Measurements from ENCODE around the gene ZNF281. TPM values are rescaled to one million over a fixed set of nuclear protein-coding genes. Genes with fewer than 3 reads are reported as not detected.
A peak's percentile ranks its signal among the peaks of the same experiment; 100 is the strongest.
"Not testable (repeated sequence)": the region's sequence is repeated elsewhere in the genome, so short reads cannot be mapped to it uniquely, and the experiment has no call there.

The ZNF281 gene
- total and polyA plus RNA-seq, 4 donors, result 4.9 to 18.4 (median 13.1) TPM

- Histone ChIP-seq H3K27ac (ENCODE audit: low read depth in 1 of 2, low read length in 2 of 2) (peak overlapping the region in 1 of 2 donors; percentile 48), H3K27me3 (ENCODE audit: control insufficient read depth in 4 of 4, insufficient read depth in 4 of 4, low read length in 3 of 4) (no peaks in the 10 kb centered on the region), H3K9me3 (ENCODE audit: control insufficient read depth in 4 of 4, low read length in 3 of 4) (no peaks in the 10 kb centered on the region), H3K4me3 (ENCODE audit: low read depth in 1 of 3, low read length in 3 of 3) (no peak overlapping the region), H3K4me1 (ENCODE audit: control insufficient read depth in 4 of 4, insufficient read depth in 4 of 4, low read length in 3 of 4) (peaks cover 3 to 25% (median 13%) of the 10 kb centered on the region in 4 donors), H3K36me3 (ENCODE audit: control insufficient read depth in 4 of 4, insufficient read depth in 3 of 4, low read depth in 1 of 4, low read length in 3 of 4) (no peaks in the 10 kb centered on the region), H3K9ac (ENCODE audit: low read depth in 1 of 2, low read length in 2 of 2) (no peak overlapping the region)
- WGBS, result 96% methylated on average over 4 of the region's 4 CpGs
- TF ChIP-seq NR2F2 (IDR thresholded peaks at IDR 0.05), result no peak
- TF ChIP-seq JUND (IDR thresholded peaks at IDR 0.05), result no peak
- TF ChIP-seq GABPA (IDR thresholded peaks at IDR 0.05 in 1 of 2, conservative IDR thresholded peaks at IDR 0.05 in 1 of 2), result no peak
- TF ChIP-seq HNF4A (conservative IDR thresholded peaks at IDR 0.05), result no peak
- DNase-seq (ENCODE audit: low spot score), result no peak
These were observed 4.8 kb upstream of the ZNF281 start for GRCh38 chr1:200414657-200415056.

- not testable (repeated sequence) for H3K9ac ChIP-seq (ENCODE audit: low read depth in 1 of 2, low read length in 2 of 2); H3K36me3 ChIP-seq (ENCODE audit: control insufficient read depth in 4 of 4, insufficient read depth in 3 of 4, low read depth in 1 of 4, low read length in 3 of 4); H3K9me3 ChIP-seq (ENCODE audit: control insufficient read depth in 4 of 4, low read length in 3 of 4); H3K27me3 ChIP-seq (ENCODE audit: control insufficient read depth in 4 of 4, insufficient read depth in 4 of 4, low read length in 3 of 4); DNase-seq (ENCODE audit: low spot score); H3K4me3 ChIP-seq (ENCODE audit: low read depth in 1 of 3, low read length in 3 of 3)
- peaks cover 4 to 28% (median 16%) of the 10 kb centered on the region in 4 donors for H3K4me1 ChIP-seq (ENCODE audit: control insufficient read depth in 4 of 4, insufficient read depth in 4 of 4, low read length in 3 of 4)
- peak overlapping the region in 1 of 2 donors; percentile 38 for H3K27ac ChIP-seq (ENCODE audit: low read depth in 1 of 2, low read length in 2 of 2)
- peak in 1 of 2 donors; percentile 11 for TF ChIP-seq RAD21 (IDR thresholded peaks at IDR 0.05)
- TF ChIP-seq RXRA (IDR thresholded peaks at IDR 0.05), result peak; percentile 24 to 62
- peak in 1 of 2 donors; percentile 29 for TF ChIP-seq HNF4A (conservative IDR thresholded peaks at IDR 0.05)
- 29% methylated on average over 11 of the region's 11 CpGs for WGBS
These were observed 3.9 kb upstream of the ZNF281 start for GRCh38 chr1:200413766-200414165.

- no peaks in the 10 kb centered on the region for H3K9me3 ChIP-seq (ENCODE audit: control insufficient read depth in 4 of 4, low read length in 3 of 4)
- H3K27me3 ChIP-seq (ENCODE audit: control insufficient read depth in 4 of 4, insufficient read depth in 4 of 4, low read length in 3 of 4), result no peaks in the 10 kb centered on the region
- peak; percentile 36 for DNase-seq (ENCODE audit: low spot score)
- H3K9ac ChIP-seq (ENCODE audit: low read depth in 1 of 2, low read length in 2 of 2), result peak overlapping the region; percentile 76 to 83
- H3K4me1 ChIP-seq (ENCODE audit: control insufficient read depth in 4 of 4, insufficient read depth in 4 of 4, low read length in 3 of 4), result peaks cover 8 to 50% (median 36%) of the 10 kb centered on the region in 4 donors
- peak overlapping the region; percentile 66 to 87 (median 87) for H3K4me3 ChIP-seq (ENCODE audit: low read depth in 1 of 3, low read length in 3 of 3)
- H3K36me3 ChIP-seq (ENCODE audit: control insufficient read depth in 4 of 4, insufficient read depth in 3 of 4, low read depth in 1 of 4, low read length in 3 of 4), result peaks cover 0 to 3% (median under 1%) of the 10 kb centered on the region in 4 donors
- TF ChIP-seq ZBTB33 (IDR thresholded peaks at IDR 0.05) (no peak), ATF3 (IDR thresholded peaks at IDR 0.05) (no peak), SP1 (IDR thresholded peaks at IDR 0.05) (peak; percentile 49), FOXA2 (IDR thresholded peaks at IDR 0.05) (no peak), MAX (IDR thresholded peaks at IDR 0.05) (no peak), RXRA (IDR thresholded peaks at IDR 0.05) (peak; percentile 16 to 56), EGR1 (IDR thresholded peaks at IDR 0.05; ENCODE audit: low read depth in 2 of 2) (no peak), NR2F2 (IDR thresholded peaks at IDR 0.05) (peak; percentile 39), HNF4A (conservative IDR thresholded peaks at IDR 0.05) (peak; percentile 58 to 81), TAF1 (conservative IDR thresholded peaks at IDR 0.05) (peak; percentile 74), CTCF (IDR thresholded peaks at IDR 0.05; ENCODE audit: low read depth, low read length, missing input control) (no peak), YY1 (IDR thresholded peaks at IDR 0.05) (peak; percentile 92), GABPA (IDR thresholded peaks at IDR 0.05 in 1 of 2, conservative IDR thresholded peaks at IDR 0.05 in 1 of 2) (peak; percentile 41 to 79), REST (IDR thresholded peaks at IDR 0.05) (peak; percentile 68), JUND (IDR thresholded peaks at IDR 0.05) (peak in 1 of 2 donors; percentile 63), HNF4G (IDR thresholded peaks at IDR 0.05) (no peak)
- WGBS, result 17% methylated on average over 20 of the region's 20 CpGs
- H3K27ac ChIP-seq (ENCODE audit: low read depth in 1 of 2, low read length in 2 of 2), result peak overlapping the region; percentile 93 to 96
These were observed 1.8 kb upstream of the ZNF281 start for GRCh38 chr1:200411406-200412257.

Measured in liver (tissue), 9 donors.